RPMI7951 (cell line): Measurements from ENCODE around the gene PKDCC. TPM values are rescaled to one million over a fixed set of nuclear protein-coding genes. Genes with fewer than 3 reads are reported as not detected.
A peak's percentile ranks its signal among the peaks of the same experiment; 100 is the strongest.
"Not testable (repeated sequence)": the region's sequence is repeated elsewhere in the genome, so short reads cannot be mapped to it uniquely, and the experiment has no call there.

Experiments used
- DNase-seq: peaks from one replicate; pipeline ENCODE4 v3.0.0-alpha.2; 2012; ENCODE audit warnings: low read depth
- total RNA-seq: library from RNA; depleted of rRNA; stranded (reverse); fragments of >200 nt; shearing (Covaris generic); gene quantifications from 2 replicates; pipeline ENCODE4 v1.2.3, GENCODE V29; 2014

PKDCC gene
- total RNA-seq, 1 experiment from 2014 or later = 1.8 TPM

DNA sequence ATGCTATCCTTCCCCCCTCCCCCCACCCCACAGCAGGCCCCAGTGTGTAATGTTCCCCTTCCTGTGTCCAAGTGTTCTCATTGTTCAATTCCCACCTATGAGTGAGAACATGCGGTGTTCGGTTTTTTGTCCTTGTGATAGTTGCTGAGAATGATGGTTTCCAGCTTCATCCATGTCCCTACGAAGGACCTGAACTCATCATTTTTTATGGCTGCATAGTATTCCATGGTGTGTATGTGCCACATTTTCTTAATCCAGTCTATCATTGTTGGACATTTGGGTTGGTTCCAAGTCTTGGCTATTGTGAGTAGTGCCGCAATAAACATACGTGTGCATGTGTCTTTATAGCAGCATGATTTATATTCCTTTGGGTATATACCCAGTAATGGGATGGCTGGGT, 17.9 kb downstream of the PKDCC start:
- not testable (repeated sequence) for DNase-seq

DNA sequence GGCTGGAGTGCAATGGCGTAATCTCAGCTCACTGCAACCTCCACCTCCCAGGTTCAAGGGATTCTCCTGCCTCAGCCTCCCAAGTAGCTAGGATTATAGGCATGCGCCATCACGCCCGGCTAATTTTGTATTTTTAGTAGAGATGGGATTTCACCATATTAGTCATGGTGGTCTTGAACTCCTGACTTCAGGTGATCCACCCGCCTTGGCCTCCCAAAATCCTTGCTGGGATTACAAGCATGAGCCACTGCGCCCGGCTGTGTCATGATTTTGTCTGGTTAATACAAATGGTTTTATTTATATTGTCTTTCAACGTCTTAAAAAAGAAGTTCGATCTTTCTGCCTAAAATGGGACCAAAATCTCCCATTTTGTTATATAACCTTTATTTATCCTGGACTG, 19.2 kb downstream of the PKDCC start:
- not testable (repeated sequence) for DNase-seq

DNA sequence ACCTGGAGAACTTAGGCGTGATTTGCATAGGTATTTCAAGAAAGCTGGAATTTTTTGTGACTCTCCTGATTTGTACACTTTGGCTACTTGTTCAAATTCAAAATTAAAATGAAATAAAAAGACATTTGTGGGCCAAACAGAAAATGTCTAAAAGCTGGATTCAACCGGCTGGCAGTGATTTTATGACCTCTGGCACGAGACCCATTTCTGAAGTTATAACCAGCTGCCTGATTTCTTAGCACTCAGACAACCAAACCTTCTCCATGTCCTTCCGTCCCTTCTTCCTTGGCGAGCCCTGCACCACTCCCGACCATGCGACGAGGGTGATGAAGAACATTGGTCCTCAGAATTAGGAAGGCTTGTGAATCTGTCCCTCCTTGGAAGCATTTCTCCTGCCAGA, 19.7 kb downstream of the PKDCC start:
- DNase-seq = no peak

DNA sequence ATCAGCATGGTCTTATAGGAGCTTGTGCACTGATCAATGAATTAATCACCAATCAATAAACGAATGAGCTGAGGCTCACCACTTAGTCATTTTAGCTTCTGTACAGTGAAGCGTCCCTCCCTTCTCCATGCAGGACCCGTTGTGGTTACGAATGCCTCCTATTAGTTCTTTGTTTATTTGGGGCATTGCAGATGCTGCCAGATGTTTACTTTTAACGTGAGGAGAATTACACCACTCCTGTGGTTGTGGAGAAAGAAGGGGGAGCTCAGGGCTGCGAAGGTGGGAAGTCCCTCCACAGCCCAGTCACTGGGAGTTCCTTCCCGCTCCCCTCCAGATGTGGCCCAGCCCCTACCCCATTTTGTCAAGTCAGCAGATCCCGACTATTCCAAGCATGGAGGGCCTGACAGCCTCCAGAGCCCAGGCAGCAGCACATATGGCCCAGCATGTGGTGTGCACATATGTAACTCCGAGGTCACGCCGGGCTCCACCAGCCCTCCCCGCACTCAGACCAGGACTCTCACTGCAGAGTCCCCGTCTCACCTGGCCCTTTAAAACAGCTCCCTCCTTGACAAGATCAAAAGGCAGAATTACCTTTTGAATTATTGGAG, 20.9 kb downstream of the PKDCC start:
- no peak for DNase-seq

DNA sequence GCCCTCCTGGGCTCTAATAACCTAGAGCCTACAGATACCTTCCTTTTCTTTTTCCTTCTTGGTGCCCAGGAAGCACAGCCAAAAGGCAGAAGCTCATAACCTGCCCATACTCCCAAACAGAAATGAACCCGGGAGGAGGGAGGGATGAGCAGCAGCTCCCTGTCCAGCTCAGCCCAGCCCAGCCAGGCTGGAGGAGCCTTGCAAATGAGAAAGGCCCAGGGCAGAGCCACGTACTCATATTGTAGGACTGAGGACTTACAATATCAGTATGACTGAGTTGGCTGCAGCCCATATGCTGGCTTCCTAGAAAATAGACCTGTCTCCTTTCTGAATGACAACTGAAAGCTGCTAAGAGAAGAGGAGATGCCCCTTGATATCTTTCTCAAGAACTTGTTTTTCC, 21.7 kb downstream of the PKDCC start:
- no peak for DNase-seq

DNA sequence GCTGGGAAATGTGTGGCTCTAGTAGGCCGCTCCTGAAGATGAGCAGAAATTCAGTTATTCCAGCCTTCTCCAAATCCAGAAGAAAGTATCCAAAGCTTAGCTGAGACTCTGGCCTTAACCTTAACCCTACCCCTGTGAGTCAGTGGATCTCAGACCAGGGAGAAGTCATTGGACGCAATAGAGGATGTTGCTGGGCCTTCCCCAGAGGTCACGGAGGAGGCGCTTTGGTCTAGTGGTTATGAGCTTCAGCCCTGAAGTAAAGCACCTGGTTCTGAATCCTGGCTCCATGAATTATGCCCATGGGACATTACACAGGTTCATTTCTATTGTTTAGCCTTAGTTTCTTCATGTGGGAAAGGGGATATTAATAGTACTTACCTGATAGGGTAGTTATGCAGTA, 24.0 kb downstream of the PKDCC start:
- no peak for DNase-seq

DNA sequence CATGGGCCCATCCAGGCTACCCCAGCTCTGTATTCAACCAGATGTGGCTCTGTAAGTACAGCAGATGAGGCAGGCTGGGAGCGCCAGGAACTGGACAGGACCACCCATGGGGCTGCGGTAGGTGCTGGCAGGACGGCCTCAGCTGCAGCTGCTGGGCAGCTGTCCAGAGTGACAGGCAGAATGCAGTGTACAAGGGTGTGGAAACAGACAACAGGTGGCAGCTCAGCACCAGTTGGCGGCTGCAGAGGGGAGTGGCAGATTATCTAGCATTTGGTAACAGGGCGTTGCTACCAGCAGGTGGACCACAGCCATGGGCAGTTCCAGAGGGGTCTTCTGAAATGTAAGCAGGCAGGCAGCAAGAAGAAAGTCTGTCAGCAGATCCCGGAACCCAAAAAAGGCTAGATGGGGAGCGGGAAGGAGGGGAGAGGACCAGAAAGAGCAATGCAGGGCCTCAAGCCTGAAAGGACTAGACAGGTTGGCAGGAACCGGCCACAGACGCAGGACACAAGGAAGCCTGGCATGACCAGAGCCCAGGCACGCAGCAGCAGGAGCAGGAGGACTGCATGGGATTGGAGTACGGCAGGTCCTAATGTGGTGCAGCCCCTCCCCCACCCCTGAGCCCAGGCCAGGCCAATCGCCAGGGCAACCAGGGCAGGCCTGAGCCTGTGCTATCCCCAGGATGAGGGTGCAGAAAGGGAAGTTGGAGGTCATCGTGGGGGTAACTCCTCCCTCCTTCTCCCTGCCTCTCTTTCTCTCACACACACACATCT, 24.7 kb downstream of the PKDCC start:
- no peak for DNase-seq

DNA sequence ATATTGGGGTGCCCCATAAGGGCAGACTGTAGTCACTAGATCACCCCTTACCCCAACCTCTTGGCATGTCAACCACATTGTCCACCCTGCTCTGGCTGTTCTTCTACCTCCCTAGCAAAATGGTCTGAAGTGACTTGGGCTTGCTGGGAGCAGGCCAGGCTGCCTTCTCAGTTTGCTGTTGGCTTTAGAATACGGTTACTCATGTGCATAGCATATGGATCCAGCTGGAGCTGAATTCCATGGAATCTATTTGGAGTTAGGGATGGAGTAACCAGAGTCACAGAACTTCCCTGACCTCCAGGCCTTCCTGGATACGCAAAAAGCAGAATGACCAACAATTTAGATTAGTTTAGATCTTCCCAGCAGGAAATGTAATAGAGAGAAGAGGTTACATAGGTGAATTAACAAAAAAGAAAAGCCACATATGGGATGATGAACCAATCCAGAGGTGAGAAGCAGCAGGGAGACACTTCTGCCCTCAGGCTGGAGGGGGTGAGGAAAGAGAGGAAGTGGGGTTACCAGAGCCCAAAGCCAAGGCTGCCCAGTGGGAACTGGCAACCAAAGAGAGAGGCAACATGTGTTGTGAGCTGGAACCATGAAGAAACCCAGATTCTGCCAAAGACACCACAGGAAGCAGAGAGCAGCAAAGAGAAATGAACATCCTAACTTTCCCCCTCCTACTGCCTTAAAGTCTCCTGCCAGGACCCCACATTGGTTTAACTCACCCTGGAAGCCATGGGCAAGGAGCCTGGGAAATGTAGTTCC, 26.1 kb downstream of the PKDCC start:
- DNase-seq = no peak

DNA sequence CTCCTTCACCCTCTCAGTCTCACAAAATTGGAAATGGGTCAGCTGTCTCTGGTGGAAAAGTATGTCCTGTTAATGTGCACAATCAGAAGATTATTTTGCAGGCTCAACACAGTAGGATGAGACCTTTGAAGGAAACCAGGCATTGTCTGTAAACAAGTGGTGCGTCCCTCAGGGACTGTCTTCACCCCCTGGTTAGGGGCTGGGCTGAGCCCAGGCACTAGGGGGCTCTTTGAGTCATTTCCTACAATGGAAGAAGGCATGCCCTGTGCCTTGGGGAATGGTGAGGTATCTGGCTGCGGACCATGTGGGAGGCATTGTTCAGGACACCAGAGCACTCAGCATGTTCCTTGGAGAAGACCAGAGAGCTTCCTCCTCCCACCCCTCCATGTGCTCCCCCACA, 26.8 kb downstream of the PKDCC start:
- no peak for DNase-seq

DNA sequence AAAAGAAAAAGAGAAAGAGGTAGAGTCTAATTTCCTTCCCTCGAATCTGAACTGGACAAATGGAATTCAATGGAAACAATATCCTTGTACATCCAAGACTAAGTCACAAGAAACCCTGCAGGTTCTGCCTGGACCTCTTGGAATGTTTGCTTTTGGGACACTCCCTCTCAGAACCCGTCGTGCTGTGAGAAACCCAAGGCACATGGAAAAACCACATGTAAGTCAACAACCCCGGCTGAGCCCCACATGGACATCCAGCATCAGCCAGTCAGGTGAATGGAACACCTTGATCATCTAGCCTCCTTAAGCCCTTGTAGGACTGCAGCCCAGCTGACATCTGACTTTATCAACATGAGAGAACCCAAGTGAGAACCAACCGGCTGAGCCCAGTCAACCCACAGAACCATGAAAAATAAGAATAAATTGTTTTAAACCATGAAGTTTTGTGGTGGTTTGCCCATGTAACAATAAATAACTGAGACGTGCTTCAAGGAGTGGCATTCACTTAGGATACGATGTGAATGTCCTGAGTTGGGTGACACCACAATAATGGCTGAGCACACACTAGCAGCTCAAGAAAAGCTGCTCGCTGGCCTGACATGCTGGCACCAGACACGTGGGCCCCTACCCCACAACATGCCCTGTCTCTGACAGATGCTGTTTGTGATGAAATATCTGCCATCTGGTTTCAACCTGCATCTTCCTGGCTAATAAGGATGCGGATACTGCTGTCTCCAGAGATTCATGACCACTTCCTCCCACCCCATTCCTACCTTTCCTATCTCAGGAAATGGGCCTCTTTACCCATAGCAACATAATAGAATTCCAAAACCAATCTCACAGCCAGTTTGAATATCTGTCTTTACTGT, 28.8 kb downstream of the PKDCC start:
- DNase-seq = no peak

DNA sequence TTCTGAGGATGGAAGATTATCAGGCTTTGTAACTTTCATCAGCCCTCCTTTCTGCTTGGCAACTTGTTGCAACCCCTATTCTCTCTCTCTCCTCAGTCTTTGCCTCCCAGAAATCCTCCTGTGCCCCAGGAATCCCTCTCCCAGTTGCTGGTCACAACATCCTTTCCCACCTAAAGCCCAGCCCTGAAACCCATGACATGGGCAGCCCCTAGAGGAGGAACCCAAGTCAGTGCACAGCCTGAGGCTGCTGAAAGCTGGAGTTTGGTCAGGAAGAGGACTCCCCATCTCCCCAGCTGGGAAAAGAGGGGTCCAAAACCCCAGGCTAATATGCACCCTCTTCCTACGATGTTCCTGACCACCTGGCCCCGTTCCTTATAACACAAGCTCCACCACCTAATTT, 29.5 kb downstream of the PKDCC start:
- no peak for DNase-seq

DNA sequence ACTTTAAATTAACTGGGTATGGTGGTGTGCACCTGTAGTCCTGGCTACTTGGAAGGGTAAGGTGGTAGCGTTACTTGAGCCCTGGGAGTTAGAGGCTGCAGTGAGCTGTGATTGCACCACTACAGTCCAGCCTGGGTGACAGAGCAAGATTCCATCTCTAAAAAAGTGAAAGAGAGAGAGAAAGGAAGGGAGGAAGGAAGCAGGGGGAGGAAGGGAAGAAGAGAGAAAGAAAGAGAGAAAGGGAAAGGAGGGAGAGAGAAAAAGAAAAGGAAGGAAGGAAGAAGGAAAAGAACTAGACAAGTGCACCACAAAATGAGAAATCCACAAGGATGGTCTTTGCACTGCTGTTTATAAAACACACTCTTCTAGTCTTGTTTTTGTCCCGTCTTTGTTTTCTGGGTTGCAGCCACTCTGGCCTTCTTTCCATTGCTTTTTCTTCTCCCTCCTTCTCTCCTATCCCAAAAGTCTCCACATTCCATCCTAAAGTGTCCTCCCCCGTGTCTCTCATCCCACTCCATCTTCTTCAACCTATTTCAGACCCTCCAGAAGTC, 32.0 kb downstream of the PKDCC start:
- no peak for DNase-seq

DNA sequence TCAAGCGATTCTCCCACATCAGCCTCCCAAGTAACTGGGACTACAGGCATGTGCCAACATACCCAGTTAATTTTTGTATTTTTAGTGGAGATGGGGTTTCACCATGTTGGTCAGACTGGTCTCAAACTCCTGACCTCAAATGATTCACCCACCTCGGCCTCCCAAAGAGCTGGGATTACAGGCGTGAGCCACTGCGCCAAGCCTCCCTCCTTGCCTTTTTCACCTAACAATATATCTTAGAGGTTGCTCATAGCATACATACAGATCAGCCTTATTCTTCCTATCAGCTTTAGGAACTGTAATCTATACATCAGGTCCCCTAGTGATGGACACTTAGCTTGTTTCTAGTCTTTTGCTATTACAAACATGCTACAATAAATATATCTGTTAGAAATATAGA, 33.3 kb downstream of the PKDCC start:
- DNase-seq = not testable (repeated sequence)

DNA sequence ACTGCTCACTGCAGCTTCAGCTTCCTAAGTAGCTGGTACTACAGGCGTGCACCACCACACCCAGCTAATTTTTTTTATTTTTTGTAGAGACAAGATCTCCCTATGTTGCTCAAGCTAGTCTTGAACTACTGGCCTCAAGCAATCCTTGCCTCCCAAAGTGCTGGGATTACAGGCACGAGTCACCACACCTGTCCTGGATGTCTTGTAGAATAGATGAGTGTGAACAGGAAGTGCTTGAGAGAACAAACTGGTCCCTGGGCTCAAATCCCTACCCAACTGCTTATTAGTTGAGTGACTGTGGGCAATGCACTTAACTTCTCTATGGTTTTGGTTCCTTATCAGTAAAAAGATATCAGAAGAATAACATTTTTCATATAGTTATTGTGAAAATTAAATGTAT, 34.2 kb downstream of the PKDCC start:
- DNase-seq = no peak

DNA sequence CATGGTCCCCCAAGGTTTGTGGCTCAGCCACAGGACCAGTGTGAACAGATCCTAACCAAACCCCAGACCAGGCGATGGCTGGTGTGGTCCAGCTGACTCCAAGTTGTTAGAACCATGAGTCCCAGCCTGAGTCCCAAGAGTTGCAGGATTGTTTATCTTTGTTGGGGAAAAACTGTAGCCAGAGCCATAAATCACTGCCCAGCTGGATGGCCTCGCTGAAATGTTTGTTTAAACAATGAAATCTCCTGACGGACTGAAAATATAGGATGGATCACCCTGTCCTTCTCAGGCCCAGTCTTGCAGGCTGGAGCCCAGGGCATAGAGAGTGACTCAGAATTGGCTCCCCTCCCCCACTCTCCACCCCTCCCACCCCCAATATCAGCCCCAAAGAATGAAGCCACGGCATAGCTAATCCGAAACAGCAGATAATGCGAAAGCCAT, 36.4 kb downstream of the PKDCC start:
- DNase-seq = peak; percentile 66

DNA sequence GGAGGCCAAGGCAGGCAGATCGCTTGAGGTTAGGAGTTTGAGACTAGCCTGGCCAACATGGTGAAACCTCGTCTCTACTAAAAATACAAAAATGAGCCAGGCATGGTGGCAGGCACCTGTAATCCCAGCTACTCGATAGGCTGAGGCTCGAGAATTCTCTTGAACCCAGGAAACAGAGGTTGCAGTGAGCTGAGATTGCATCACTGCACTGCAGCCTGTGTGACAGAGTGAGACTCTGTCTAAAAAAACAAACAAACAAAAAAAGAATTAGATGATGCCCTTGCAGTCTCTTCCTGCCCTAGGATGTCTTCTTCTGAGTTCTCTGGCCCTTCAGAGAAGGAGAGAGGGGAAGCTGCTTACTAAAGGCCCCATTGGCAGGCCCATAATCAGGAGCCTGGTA, 37.2 kb downstream of the PKDCC start:
- DNase-seq = not testable (repeated sequence)

DNA sequence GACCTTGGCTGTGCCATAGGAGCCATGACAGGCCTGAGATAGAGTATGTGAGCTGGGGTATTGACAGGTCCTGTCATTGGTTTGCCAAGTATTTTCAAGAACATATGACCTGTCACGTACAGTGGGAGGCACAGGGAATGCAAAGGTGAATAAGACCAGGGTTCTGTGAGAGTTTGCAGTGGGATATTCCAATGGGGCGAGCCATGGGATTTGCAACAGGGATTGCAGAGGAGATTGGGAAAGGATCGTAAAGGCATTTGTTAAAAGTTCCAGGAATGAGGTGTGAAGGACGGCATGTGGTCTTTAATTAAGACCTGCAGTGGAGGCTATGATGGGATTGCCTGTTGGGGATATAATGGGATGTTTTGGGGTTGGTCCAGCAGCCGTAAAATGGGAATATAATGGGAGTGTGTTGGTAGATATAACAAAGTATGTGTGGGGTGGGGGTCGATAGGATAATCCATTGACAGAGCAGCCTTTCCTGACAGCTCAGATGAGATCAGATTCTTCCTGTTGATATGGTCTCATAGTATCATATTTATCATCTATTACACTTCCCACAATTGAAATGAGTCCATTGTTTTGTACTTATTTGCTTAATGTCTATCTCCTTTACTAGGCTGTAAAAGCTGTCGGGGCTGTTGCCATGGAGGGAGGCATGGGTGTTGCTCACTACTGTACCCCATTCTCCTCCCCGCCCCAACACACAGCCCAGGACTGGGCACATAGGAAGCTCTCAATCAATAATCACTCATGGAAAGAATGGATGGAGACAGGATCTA, 38.1 kb downstream of the PKDCC start:
- no peak for DNase-seq

DNA sequence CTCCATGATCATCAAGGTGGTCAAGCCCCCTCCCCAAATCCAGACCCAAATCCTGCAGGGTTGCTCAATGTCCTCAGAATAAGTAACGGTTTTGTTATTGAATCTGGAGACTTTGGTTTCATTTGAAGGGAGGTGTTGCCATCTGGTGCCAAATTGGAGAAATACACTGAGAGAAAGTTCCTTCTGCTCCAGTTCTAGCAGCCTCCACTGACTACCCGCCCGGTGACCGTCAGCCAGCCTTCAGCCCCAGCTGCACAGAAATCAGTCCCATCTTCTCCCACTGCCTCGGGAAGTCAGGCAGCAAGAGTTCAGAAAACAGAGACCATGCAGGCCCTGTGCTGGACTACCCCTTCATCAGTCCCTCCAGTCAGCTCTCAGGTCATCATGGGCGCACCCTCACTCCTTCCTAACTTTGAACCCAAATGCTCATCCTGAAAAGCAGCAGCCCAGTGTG, 38.7 kb downstream of the PKDCC start:
- DNase-seq = peak; percentile 65

DNA sequence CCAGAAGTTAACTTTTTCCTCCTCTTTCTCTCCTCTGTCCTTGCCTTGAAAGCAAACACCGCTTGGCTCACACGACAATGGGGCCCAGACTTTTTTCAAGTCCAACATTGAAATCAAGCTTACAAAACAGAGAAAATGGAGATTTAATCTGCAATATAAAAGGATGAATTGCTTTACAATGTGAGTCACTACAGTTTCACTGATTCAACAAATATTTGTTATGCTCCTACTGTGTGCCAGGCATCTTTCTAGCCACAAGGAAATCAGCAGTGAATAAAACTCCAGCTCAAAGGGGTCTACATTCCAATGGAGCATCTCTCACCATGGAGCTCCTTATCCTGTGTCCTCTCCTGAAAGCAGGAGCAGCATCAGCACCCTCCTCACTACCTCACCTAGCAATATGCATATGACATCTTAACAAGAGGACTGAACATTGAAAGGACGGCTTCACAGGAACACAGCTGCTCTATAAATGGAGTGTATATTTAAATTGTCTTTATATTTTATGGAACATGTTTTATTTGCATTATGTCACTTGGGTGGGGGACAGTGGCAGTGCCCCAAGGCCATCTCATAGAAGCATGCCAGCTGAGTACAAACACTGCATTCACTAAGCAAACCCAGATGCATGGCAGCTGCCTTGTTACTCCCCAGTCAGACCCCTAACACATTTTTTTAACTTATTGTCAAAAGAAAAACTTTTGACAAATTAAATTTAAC, 39.5 kb downstream of the PKDCC start:
- no peak for DNase-seq

DNA sequence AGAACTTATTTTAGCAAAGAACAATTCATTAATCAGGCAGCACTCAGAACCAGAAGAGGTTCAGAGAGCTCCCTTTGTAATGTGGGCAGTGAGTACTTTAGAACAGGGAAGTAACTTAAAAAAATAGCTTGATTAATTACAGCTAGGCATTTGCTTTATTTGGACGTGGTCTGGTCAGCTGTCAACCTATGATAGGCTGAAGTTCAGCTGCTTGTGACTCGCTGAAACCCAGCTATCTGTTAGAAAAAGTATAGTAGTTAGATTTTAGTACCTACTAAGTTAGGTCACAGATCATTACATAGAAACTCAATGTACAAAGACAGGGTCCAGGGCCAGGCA, 40.0 kb downstream of the PKDCC start:
- no peak for DNase-seq
